Psoas muscle (tissue), 8 donors: ENCODE data around the gene CFAP97D2. TPM values are rescaled to one million over a fixed set of nuclear protein-coding genes. Genes with fewer than 3 reads are reported as not detected.

Experiments
- ATAC-seq, 4 donors: fragments of 200-7000 bp; cut with Tn5 transposase; one replicate each; pipeline ENCODE4 v1.9.1; 2020; ENCODE audit warnings: moderate library complexity in 3 of 4, mild to moderate bottlenecking in 2 of 4
- DNase-seq, 2 donors: peaks; one replicate each; pipeline ENCODE4 v3.0.0-alpha.2; 2020
- H3K27ac ChIP-seq: fragments of 200-600 bp; one replicate; pipeline ENCODE4 v1.8.0; 2022
- H3K27me3 ChIP-seq, 3 donors: fragments of 200-600 bp in 1 of 3; one replicate each; pipeline versions ENCODE4 v1.6.1 to v1.8.0; 2013 to 2022; ENCODE audit warnings: low read length in 2 of 3, mild to moderate bottlenecking in 2 of 3, moderate library complexity in 1 of 3; ENCODE audit not compliant: insufficient read depth in 3 of 3
- H3K36me3 ChIP-seq, 2 donors: fragments of 200-600 bp in 1 of 2; one replicate each; pipeline versions ENCODE4 v1.6.1 to v1.8.0; 2013 to 2022; ENCODE audit warnings: low read depth in 1 of 2, mild to moderate bottlenecking in 1 of 2, moderate library complexity in 1 of 2; ENCODE audit not compliant: insufficient read depth in 1 of 2
- H3K4me1 ChIP-seq: fragments of 200-600 bp; one replicate; pipeline ENCODE4 v1.8.0; 2022
- H3K4me3 ChIP-seq: fragments of 200-600 bp; one replicate; pipeline ENCODE4 v1.8.0; 2022; ENCODE audit warnings: mild to moderate bottlenecking
- H3K9me3 ChIP-seq: fragments of 200-600 bp; one replicate; pipeline ENCODE4 v1.8.0; 2022
- WGBS, 3 donors: extraction: QIAGEN DNeasy Blood & Tissue Kit; methylation state at CpG; one replicate each; pipeline versions ENCODE4 v1.1.6 to v1.1.7; 2013; 5-methylcytosine and 5-hydroxymethylcytosine counted together
- intact Hi-C, 2 donors: fragments of 100-400 bp; cut with DNase I; formaldehyde crosslinking; loops; one replicate each; pipeline versions ENCODE4 v1.11.0 to v1.14.2; 2022
- polyA plus RNA-seq, 3 donors: library from polyadenylated mRNA; stranded (reverse); fragments of 200-250 nt; gene quantifications; one replicate each; pipeline ENCODE4 v1.2.3, GENCODE V29; 2013
- total RNA-seq, 4 donors: library from RNA; stranded (reverse); fragmentation: NEBNext Ultra II Directional in 2 of 4; extraction: Animal tissue kit (Norgen Biotek cat#: 25700) in 2 of 4; gene quantifications; one replicate each; pipeline versions ENCODE4 v1.2.1 to v1.2.4, GENCODE V29; 2021 to 2023
- TF ChIP-seq, protein P1 (sequence below): fragments of 200-600 bp; IDR thresholded peaks from one replicate; pipeline ENCODE4 v1.8.0; 2022; ENCODE audit warnings: antibody characterized with exemption
- donor health status: healthy with polysubstance abuse.
- donor health status: DM: no; HTN: no; CAD: no; lungs with moderate emphysema.
- donor health status: Bipolar disorder and iron deficiency.
- donor health status: healthy.
- donor health status: DM: yes; HTN: yes; CAD: no.
- donor health status: DM: no; HTN: no; CAD: no.
- donor health status: DM: no; HTN: no; CAD: no.
- donor health status: DM: yes; HTN: yes; CAD: no.

Gene CFAP97D2
- total and polyA plus RNA-seq, 7 donors, result 0.09 TPM; not detected in 6

DNA sequence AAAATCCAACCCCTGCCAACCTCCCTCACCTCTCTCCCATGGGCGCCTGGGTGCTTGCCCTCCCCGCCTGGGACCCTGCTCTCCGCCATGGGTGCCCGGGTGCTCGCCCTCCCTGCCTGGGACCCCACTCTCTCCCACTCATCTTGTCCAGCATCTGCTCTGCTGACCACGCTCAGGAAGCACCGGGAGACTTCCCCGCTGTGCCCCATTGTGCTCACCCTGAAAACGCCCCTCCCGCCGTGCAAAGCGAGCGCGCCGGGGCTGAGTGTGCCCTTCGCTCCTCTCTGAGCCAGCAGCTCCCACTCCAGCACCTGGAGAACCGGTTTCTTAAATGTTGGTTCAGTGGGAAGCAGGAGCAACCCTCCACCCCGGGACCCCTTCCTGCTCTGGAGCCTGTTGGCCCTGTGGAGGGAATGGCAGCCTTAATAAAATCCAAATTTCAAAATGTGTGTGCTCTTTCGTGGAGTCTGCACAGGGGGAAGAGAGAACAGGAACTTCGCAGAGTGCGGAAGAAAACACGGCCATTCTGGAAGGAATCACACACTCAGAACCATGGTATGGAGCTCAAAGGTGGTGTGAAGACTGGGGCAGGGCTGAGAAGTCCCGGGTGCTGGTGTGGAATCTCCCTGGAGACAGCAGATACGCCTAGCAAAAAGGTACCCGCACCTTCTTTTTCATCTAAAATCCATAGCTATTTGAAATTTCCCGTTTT lies 32.5 kb downstream of the CFAP97D2 start:
- no peak for ATAC-seq
- Histone ChIP-seq H3K36me3 (no peaks in the 10 kb centered on the region), H3K4me1 (no peaks in the 10 kb centered on the region), H3K27ac (no peak overlapping the region), H3K27me3 (peaks cover 0 to 19% (median 0%) of the 10 kb centered on the region in 3 donors), H3K9me3 (no peaks in the 10 kb centered on the region), H3K4me3 (no peak overlapping the region)
- TF ChIP-seq, protein P1, sequence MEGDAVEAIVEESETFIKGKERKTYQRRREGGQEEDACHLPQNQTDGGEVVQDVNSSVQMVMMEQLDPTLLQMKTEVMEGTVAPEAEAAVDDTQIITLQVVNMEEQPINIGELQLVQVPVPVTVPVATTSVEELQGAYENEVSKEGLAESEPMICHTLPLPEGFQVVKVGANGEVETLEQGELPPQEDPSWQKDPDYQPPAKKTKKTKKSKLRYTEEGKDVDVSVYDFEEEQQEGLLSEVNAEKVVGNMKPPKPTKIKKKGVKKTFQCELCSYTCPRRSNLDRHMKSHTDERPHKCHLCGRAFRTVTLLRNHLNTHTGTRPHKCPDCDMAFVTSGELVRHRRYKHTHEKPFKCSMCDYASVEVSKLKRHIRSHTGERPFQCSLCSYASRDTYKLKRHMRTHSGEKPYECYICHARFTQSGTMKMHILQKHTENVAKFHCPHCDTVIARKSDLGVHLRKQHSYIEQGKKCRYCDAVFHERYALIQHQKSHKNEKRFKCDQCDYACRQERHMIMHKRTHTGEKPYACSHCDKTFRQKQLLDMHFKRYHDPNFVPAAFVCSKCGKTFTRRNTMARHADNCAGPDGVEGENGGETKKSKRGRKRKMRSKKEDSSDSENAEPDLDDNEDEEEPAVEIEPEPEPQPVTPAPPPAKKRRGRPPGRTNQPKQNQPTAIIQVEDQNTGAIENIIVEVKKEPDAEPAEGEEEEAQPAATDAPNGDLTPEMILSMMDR, result no peak
- WGBS, 3 donors, result 76 to 82% (median 79%) methylated on average over 26 of the region's 26 CpGs
- intact Hi-C loops, result no loop called here
- DNase-seq, result no peak

DNA sequence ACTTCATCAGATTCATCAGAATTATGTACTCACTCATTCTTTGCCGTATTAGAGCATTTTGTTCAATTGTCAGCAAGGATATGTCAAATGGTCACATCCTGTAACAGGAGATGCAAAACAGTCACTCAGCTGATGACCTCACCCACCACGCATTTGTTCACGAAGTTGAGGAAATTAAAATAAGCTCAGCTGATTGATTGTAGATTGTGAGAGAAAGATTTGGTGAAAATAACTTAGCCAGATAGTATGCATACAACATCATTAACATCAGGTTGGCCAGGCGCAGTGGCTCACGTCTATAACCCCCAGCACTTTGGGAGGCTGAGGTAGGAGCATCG lies 33.1 kb downstream of the CFAP97D2 start:
- DNase-seq (no peak), ATAC-seq (no peak)
- TF ChIP-seq, protein P1, result no peak
- intact Hi-C loops, result no loop called here
- Histone ChIP-seq H3K27ac (no peak overlapping the region), H3K36me3 (no peaks in the 10 kb centered on the region), H3K4me1 (no peaks in the 10 kb centered on the region), H3K4me3 (no peak overlapping the region), H3K9me3 (no peaks in the 10 kb centered on the region), H3K27me3 (peaks cover 0 to 19% (median 0%) of the 10 kb centered on the region in 3 donors)
- WGBS, 3 donors, result 52 to 58% (median 55%) methylated on average over 6 of the region's 6 CpGs

DNA sequence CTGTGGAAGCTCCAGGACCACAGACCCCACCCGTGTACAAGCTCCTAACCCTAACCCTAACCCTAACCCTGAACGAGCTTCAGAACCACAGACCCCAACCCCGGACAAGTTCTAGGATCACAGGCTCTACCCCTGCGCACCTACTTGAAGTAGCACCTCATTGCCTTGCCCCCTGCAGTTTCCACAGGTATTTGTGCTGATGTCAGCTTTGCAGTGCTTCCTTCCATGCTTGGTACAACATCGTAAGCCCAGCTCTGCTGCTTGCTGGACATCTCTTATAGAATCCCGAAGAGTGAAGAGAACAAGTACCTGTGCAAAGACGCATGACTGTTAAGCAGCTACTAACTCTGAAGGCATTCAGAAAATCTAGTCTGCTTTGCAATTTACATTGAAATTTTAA lies 34.9 kb downstream of the CFAP97D2 start:
- 88 to 91% (median 89%) methylated on average over 7 of the region's 7 CpGs for WGBS, 3 donors
- no peak overlapping the region for H3K27ac ChIP-seq

DNA sequence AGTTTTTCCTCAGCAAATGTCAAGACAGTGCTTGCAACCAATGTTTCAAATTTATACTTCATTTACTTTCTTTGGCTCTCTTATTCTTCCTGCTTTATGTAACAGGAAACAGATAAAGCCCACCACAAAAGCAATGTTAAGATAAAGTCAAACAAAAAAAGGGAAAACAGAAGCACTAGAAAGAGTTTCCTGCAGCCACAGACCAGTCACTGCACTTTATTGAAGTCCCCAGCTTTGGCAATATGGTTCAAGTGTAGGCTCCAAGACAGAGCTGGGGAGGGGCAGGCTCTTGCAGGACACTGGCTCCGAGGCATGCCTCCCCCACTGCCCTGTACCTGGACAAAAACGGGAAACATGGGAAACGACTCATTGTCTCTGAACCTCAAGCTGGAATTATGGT lies 40.3 kb downstream of the CFAP97D2 start:
- Histone ChIP-seq H3K27me3 (no peaks in the 10 kb centered on the region), H3K4me3 (no peak overlapping the region), H3K4me1 (peaks cover 3% of the 10 kb centered on the region), H3K36me3 (no peaks in the 10 kb centered on the region), H3K27ac (no peak overlapping the region), H3K9me3 (no peaks in the 10 kb centered on the region)
- intact Hi-C loops, result no loop called here
- TF ChIP-seq, protein P1, result no peak
- ATAC-seq, result no peak
- no peak for DNase-seq
- 56 to 76% (median 63%) methylated on average over 3 of the region's 3 CpGs for WGBS, 3 donors

More for the DNA sequence above, 34.9 kb downstream of the CFAP97D2 start:
- intact Hi-C loops, result no loop called here
- no peak for DNase-seq
- Histone ChIP-seq H3K36me3 (no peaks in the 10 kb centered on the region), H3K27me3 (peaks cover 0 to 19% (median 0%) of the 10 kb centered on the region in 3 donors), H3K9me3 (no peaks in the 10 kb centered on the region), H3K4me3 (no peak overlapping the region), H3K4me1 (no peaks in the 10 kb centered on the region)
- ATAC-seq, result no peak
- TF ChIP-seq, protein P1, result no peak
